Posterior vena cava (tissue), 2 donors: ENCODE measurements around the gene PLCL2. TPM values are rescaled to one million over a fixed set of nuclear protein-coding genes. Genes with fewer than 3 reads are reported as not detected.
"Not testable (repeated sequence)": the region's sequence is repeated elsewhere in the genome, so short reads cannot be mapped to it uniquely, and the experiment has no call there.

Source experiments
- DNase-seq: peaks from one replicate; pipeline ENCODE4 v3.0.0-alpha.2; 2020; ENCODE audit warnings: low spot score
- intact Hi-C, 2 donors: fragments of 100-400 bp; cut with DNase I; formaldehyde crosslinking; loops; one replicate each; pipeline versions ENCODE4 v1.14.1 to v1.14.2; 2022 to 2023
- total RNA-seq, 2 donors: library from RNA; stranded (reverse); fragmentation: NEBNext Ultra II Directional; extraction: Animal tissue kit (Norgen Biotek cat#: 25700); gene quantifications; one replicate each; pipeline ENCODE4 v1.2.1, GENCODE V29; 2021
- donor health status: DM: yes; HTN: yes; CAD: no.
- donor health status: DM: yes; HTN: yes; CAD: no.

Gene PLCL2
- total RNA-seq, 2 donors from 2014 or later: 11.9 TPM

GRCh38 chr3:17081520-17081919 is 196.8 kb downstream of the PLCL2 start:
- intact Hi-C loops: no loop called here
- DNase-seq: no peak

- intact Hi-C loops: no loop called here
- no peak for DNase-seq
Observed at GRCh38 chr3:17087509-17087908, 202.8 kb downstream of the PLCL2 start.

GRCh38 chr3:17088017-17088416 is 203.3 kb downstream of the PLCL2 start:
- intact Hi-C loops: no loop called here

GRCh38 chr3:17088602-17089313 is 204.0 kb downstream of the PLCL2 start:
- no peak for DNase-seq
- intact Hi-C loops: no loop called here

More at GRCh38 chr3:17088017-17088416, 203.3 kb downstream of the PLCL2 start:
- DNase-seq: no peak

- intact Hi-C loops: no loop called here
Observed at GRCh38 chr3:17089314-17089700, 204.6 kb downstream of the PLCL2 start.

GRCh38 chr3:17090280-17090983 is 205.7 kb downstream of the PLCL2 start:
- DNase-seq: no peak
- intact Hi-C loops: no loop called here

More at GRCh38 chr3:17089314-17089700, 204.6 kb downstream of the PLCL2 start:
- no peak for DNase-seq

- no peak for DNase-seq
- intact Hi-C loops: no loop called here
Observed at GRCh38 chr3:17091910-17092582, 207.3 kb downstream of the PLCL2 start.

GRCh38 chr3:17092583-17092933 is 207.8 kb downstream of the PLCL2 start:
- DNase-seq: no peak
- intact Hi-C loops: no loop called here

GRCh38 chr3:17094551-17094950 is 209.8 kb downstream of the PLCL2 start:
- no peak for DNase-seq
- intact Hi-C loops: loop anchor here in 1 of 2 donors (1.0 kb wide), 1 partner anchor 42 kb away; no protein-coding TSS in a partner anchor

GRCh38 chr3:17103579-17103978 is 218.8 kb downstream of the PLCL2 start:
- intact Hi-C loops: no loop called here
- DNase-seq: no peak

- DNase-seq, intact Hi-C loops: not testable (repeated sequence)
Observed at GRCh38 chr3:17106801-17107200, 222.0 kb downstream of the PLCL2 start.

GRCh38 chr3:17110660-17111396 is 226.1 kb downstream of the PLCL2 start:
- intact Hi-C loops: no loop called here
- no peak for DNase-seq

GRCh38 chr3:17111586-17111985 is 226.8 kb downstream of the PLCL2 start:
- intact Hi-C loops: no loop called here

GRCh38 chr3:17115186-17115585 is 230.4 kb downstream of the PLCL2 start:
- intact Hi-C loops: no loop called here
- no peak for DNase-seq

More at GRCh38 chr3:17111586-17111985, 226.8 kb downstream of the PLCL2 start:
- no peak for DNase-seq

GRCh38 chr3:17116007-17116600 is 231.3 kb downstream of the PLCL2 start:
- intact Hi-C loops: no loop called here
- DNase-seq: no peak

GRCh38 chr3:17118771-17119170 is 234.0 kb downstream of the PLCL2 start:
- intact Hi-C loops: no loop called here
- no peak for DNase-seq

GRCh38 chr3:17119201-17120072 is 234.7 kb downstream of the PLCL2 start:
- DNase-seq: no peak
- intact Hi-C loops: no loop called here

- intact Hi-C loops: no loop called here
- DNase-seq: no peak
Observed at GRCh38 chr3:17120115-17120514, 235.4 kb downstream of the PLCL2 start.
